Smooth muscle cell (in vitro differentiated cells): Measurements from ENCODE around the gene CUBN. TPM values are rescaled to one million over a fixed set of nuclear protein-coding genes. Genes with fewer than 3 reads are reported as not detected.

Source experiments
- DNase-seq: peaks from one replicate; lab custom pipeline; 2025; ENCODE audit not compliant: unreplicated experiment; lab: John Stamatoyannopoulos, UW
- H2AFZ ChIP-seq: fragments of 200-600 bp; sonication (generic); 2 replicates; pipeline ENCODE4 v1.6.0; 2016; ENCODE audit warnings: antibody characterized with exemption, low read depth, mild to moderate bottlenecking
- H3F3A ChIP-seq: fragments of 200-600 bp; sonication (generic); 2 replicates; pipeline ENCODE4 v1.6.0; 2017; ENCODE audit warnings: antibody characterized with exemption, low read depth
- H3K27ac ChIP-seq: fragments of 200-600 bp; sonication (generic); 2 replicates; pipeline ENCODE4 v1.5.1; 2016; ENCODE audit warnings: low read depth, mild to moderate bottlenecking
- H3K27me3 ChIP-seq: fragments of 200-600 bp; sonication (generic); 2 replicates; pipeline ENCODE4 v1.6.1; 2016; ENCODE audit warnings: low read depth, mild to moderate bottlenecking
- H3K36me3 ChIP-seq: fragments of 200-600 bp; sonication (generic); 2 replicates; pipeline ENCODE4 v1.5.1; 2016; ENCODE audit warnings: low read depth
- H3K4me1 ChIP-seq: fragments of 200-600 bp; sonication (generic); 2 replicates; pipeline ENCODE4 v1.5.1; 2016; ENCODE audit warnings: low read depth
- H3K4me2 ChIP-seq: fragments of 200-600 bp; sonication (generic); 2 replicates; pipeline ENCODE4 v1.6.0; 2016; ENCODE audit warnings: mild to moderate bottlenecking
- H3K4me3 ChIP-seq: fragments of 200-600 bp; sonication (generic); 2 replicates; pipeline ENCODE4 v1.5.1; 2016; ENCODE audit warnings: mild to moderate bottlenecking
- H3K79me2 ChIP-seq: fragments of 200-600 bp; sonication (generic); 2 replicates; pipeline ENCODE4 v1.6.0; 2016; ENCODE audit warnings: low read depth, mild to moderate bottlenecking
- H3K9ac ChIP-seq: fragments of 200-600 bp; sonication (generic); 2 replicates; pipeline ENCODE4 v1.6.0; 2016; ENCODE audit warnings: low read depth
- H3K9me3 ChIP-seq: fragments of 200-600 bp; sonication (generic); replicated peaks from 2 replicates; pipeline ENCODE4 v1.5.1; 2016; ENCODE audit warnings: low read depth
- H4K20me1 ChIP-seq: fragments of 200-600 bp; sonication (generic); 2 replicates; pipeline ENCODE4 v1.6.0; 2016; ENCODE audit warnings: low read depth
- WGBS: methylation state at CpG from one replicate; pipeline ENCODE4 v1.1.7; 2016; ENCODE audit warnings: low lambda C conversion rate; 5-methylcytosine and 5-hydroxymethylcytosine counted together
- polyA plus RNA-seq: library from polyadenylated mRNA; unstranded; fragments of >200 nt; fragmentation: Nextera tagmentation; extraction: Ambion mirVana; gene quantifications from 2 replicates; pipeline ENCODE4 v1.2.1, GENCODE V29; 2016
- total RNA-seq: library from RNA; depleted of rRNA; stranded (reverse); fragments of >200 nt; gene quantifications from 2 replicates; pipeline ENCODE4 v1.2.3, GENCODE V29; 2014
- TF ChIP-seq, protein P1 (sequence below): fragments of 200-600 bp; sonication (generic); IDR thresholded peaks from 2 replicates; pipeline ENCODE4 v1.5.1; 2017; ENCODE audit warnings: borderline replicate concordance, mild to moderate bottlenecking, antibody characterized with exemption; ENCODE audit not compliant: insufficient read depth, poor library complexity, severe bottlenecking

Gene CUBN
- total and polyA plus RNA-seq, 2 experiments from 2014 or later, result 0.62 to 4.7 TPM

DNA sequence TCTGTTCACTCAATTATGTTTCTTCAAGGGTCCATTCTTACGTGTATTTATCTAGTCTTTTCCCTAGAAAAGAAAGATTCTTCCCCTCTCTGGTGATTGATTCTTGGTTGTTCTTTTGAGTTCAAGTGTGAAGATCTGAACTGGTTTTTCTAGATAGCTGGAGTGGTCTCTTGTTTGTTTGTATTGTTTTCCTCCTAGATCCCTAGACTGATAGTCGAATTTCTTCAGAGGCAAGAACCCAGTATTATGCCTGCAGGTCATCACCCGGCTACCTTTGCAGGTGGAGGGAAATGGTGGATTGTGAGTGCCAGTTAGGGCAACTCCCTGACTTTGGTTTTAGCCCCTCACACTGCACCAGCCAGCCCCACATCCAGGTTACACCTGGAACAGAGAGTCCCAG lies 310.2 kb downstream of the CUBN start:
- Histone ChIP-seq H3K79me2 (peaks cover 21% of the 10 kb centered on the region), H3K4me3 (no peak overlapping the region), H3K36me3 (no peaks in the 10 kb centered on the region), H3K9me3 (no peaks in the 10 kb centered on the region), H2AFZ (no peak overlapping the region), H3K4me1 (peaks cover 8% of the 10 kb centered on the region), H3K27me3 (no peaks in the 10 kb centered on the region), H3K4me2 (no peak overlapping the region), H4K20me1 (no peaks in the 10 kb centered on the region), H3K27ac (no peak overlapping the region), H3F3A (peaks cover 9% of the 10 kb centered on the region), H3K9ac (no peak overlapping the region)
- DNase-seq, result no peak
- 56% methylated on average over 3 of the region's 3 CpGs for WGBS
- TF ChIP-seq, protein P1, sequence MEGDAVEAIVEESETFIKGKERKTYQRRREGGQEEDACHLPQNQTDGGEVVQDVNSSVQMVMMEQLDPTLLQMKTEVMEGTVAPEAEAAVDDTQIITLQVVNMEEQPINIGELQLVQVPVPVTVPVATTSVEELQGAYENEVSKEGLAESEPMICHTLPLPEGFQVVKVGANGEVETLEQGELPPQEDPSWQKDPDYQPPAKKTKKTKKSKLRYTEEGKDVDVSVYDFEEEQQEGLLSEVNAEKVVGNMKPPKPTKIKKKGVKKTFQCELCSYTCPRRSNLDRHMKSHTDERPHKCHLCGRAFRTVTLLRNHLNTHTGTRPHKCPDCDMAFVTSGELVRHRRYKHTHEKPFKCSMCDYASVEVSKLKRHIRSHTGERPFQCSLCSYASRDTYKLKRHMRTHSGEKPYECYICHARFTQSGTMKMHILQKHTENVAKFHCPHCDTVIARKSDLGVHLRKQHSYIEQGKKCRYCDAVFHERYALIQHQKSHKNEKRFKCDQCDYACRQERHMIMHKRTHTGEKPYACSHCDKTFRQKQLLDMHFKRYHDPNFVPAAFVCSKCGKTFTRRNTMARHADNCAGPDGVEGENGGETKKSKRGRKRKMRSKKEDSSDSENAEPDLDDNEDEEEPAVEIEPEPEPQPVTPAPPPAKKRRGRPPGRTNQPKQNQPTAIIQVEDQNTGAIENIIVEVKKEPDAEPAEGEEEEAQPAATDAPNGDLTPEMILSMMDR, result no peak

DNA sequence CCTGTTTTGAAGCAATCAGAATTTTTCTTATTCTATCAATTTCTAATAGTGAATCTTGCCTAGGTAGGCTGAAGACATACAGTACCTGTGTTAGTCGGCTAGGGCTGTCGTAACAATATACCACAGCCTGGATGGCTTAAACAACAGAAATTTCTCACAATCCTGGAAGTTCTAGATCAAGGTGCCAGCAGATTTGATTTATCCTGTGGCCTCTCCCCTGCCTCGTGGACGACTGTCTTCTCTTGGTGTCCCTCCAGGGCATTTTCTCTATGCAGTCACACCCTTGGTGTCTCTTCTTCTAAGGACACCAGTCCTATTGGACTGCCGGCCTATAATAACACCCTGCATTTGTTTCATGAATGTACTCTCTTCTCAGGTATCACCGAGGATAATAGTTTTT lies 310.6 kb downstream of the CUBN start:
- 79% methylated on average over 6 of the region's 6 CpGs for WGBS
- Histone ChIP-seq H3K9me3 (no peaks in the 10 kb centered on the region), H3K4me1 (peaks cover 8% of the 10 kb centered on the region), H3F3A (peaks cover 9% of the 10 kb centered on the region), H2AFZ (peak overlapping the region; percentile 75), H3K79me2 (peaks cover 25% of the 10 kb centered on the region), H3K27ac (no peak overlapping the region), H3K4me2 (no peak overlapping the region), H3K36me3 (no peaks in the 10 kb centered on the region), H4K20me1 (no peaks in the 10 kb centered on the region), H3K4me3 (no peak overlapping the region), H3K9ac (no peak overlapping the region), H3K27me3 (no peaks in the 10 kb centered on the region)
- TF ChIP-seq, protein P1, result no peak
- DNase-seq, result no peak

DNA sequence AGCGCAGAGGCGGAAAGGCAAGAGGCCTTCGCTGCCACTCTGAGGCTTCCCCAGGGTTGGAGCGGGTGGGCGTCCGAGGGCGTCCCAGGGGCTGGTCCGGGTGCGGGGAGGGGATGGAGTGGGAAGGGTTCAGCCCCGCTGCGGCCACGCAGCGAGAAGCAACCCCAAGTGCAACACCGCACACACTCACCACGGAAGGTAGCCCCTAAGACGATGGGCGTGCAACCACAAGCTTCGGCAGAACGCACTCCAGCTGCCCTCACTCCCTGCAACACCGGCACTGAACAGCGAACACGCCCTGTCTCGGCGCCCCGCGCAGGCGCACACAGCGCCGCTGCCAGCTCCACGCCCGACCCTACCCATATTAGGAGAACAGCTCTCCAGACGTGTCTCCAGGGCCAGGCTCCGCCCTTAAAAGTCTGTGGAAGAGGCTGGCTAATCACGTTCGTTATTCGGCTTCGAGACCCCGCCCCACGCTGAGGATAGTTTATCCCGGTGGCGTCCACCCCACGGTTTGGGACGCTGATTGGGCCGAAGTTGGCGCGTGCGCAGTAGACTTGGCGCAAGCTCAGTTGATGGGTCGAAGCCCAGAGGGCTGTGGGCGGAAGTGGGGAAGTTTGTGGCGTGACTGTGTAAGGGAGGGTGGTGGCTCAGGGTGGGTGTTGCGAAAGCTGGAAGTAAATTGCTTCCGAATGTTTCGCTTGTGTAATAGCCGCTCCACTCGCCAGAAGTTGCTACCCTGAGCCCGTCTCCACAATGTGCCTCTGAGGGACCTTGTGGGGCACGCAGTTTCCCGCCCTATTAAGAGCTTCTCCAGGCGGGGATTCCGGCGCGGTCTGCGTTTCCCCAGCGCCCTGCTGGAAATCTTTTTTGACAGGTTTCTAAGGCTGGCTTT lies 312.2 kb downstream of the CUBN start, which contains the start of gene RSU1:
Gene RSU1 (minus strand): TSS at position 300 of the 895 bp plus-strand sequence. CDS start 343 bp downstream, outside the sequence.
- H2AFZ ChIP-seq, result peak within 1 kb of the TSS; percentile 75
- peaks cover 9% of the 10 kb centered on the region for H3F3A ChIP-seq
- peak within 1 kb of the TSS; percentile 93 for H3K4me2 ChIP-seq
- H3K9ac ChIP-seq, result peak within 1 kb of the TSS; percentile 74
- peak within 1 kb of the TSS; percentile 78 for H3K27ac ChIP-seq
- no peaks in the 10 kb centered on the region for H4K20me1 ChIP-seq
- no peaks in the 10 kb centered on the region for H3K36me3 ChIP-seq
- H3K79me2 ChIP-seq, result peaks cover 41% of the 10 kb centered on the region
- peaks cover 8% of the 10 kb centered on the region for H3K4me1 ChIP-seq
- H3K9me3 ChIP-seq, result no peaks in the 10 kb centered on the region
- under 1% methylated on average over 65 of the region's 65 CpGs for WGBS
- peak within 1 kb of the TSS; percentile 67 for H3K4me3 ChIP-seq
- TF ChIP-seq, protein P1, result no peak
- peak; percentile 97 for DNase-seq
- no peaks in the 10 kb centered on the region for H3K27me3 ChIP-seq
